Measurements from ENCODE around the gene CD37. TPM values are rescaled to one million over a fixed set of nuclear protein-coding genes. Genes with fewer than 3 reads are reported as not detected.

The CD37 gene
- polyA plus RNA-seq, 1 experiment, result not detected

DNA sequence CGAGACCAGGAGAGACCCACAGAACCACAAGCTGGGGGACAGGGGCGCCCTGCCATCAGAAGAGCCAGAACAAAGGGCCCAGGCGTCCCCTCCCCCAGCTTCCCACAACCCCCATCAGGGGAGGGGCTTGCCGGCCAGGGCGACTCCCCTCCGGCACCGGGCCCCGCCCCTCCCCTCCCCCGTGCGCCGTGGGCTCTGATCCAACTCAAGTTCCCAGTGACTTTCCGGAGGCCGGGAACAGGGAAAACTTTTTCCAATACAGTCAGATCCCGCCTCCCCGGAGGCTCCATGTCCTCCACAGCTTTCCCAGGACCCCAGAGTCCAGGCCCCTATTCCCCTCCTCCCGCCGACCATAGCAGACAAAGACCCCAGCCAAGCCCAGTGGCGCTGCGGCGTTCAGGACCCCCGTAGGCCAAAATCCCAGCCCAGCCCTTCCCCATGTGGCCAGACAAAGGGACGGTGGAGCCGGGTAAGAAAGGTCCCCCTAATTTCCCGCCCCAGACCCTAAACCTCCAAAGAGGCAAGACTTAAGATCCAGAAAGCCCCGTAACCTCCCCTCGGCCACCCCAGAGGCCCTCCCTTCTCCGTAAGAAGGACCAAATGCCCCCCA, 26.3 kb downstream of the CD37 start:
- Histone ChIP-seq H3K9me3 (ENCODE audit: control insufficient read depth, insufficient read depth, low read length) (peaks cover 2% of the 10 kb centered on the region; the same call in 1 of the 2 replicates), H3K4me3 (ENCODE audit: low read depth, low read length) (peak overlapping the region; percentile 92), H3K27me3 (ENCODE audit: control insufficient read depth, insufficient read depth, low read length) (no peaks in the 10 kb centered on the region), H3K27ac (ENCODE audit: low read depth, low read length) (peak overlapping the region; percentile 92)
- DNase-seq (ENCODE audit: low read depth, low spot score), result peak; percentile 66
- ChIA-PET POLR2A (interaction anchor here (0.5 to 1.6 kb wide), 8 partner anchors 9 to 852 kb away, joined by 3 to 10 read pairs (median 4); partner anchors contain the start of gene PIH1D1), CTCF (interaction anchor here (0.6 to 1.7 kb wide), 2 partner anchors 50 to 90 kb away, joined by 4 to 6 read pairs; partner anchors contain the start of gene PIH1D1)
- no peak for TF ChIP-seq CTCF (IDR thresholded peaks at IDR 0.05; ENCODE audit: low read depth, low read length)

- Histone ChIP-seq H3K4me3 (ENCODE audit: low read depth, low read length) (peak within 1 kb of the TSS; percentile 92), H3K9me3 (ENCODE audit: control insufficient read depth, insufficient read depth, low read length) (peaks cover 2% of the 10 kb centered on the region; the same call in 1 of the 2 replicates), H3K27ac (ENCODE audit: low read depth, low read length) (peak within 1 kb of the TSS; percentile 92), H3K27me3 (ENCODE audit: control insufficient read depth, insufficient read depth, low read length) (no peaks in the 10 kb centered on the region)
- ChIA-PET CTCF (interaction anchor here (0.6 to 1.7 kb wide), 5 partner anchors 18 to 137 kb away, joined by 3 to 6 read pairs (median 4); partner anchors contain the start of gene PIH1D1), POLR2A (interaction anchor here (0.6 to 1.6 kb wide), 5 partner anchors 10 to 852 kb away, joined by 3 to 10 read pairs (median 4); no protein-coding TSS in a partner anchor)
- no peak for TF ChIP-seq CTCF (IDR thresholded peaks at IDR 0.05; ENCODE audit: low read depth, low read length)
- no peak for DNase-seq (ENCODE audit: low read depth, low spot score)
These were observed 27.1 kb downstream of the CD37 start, which contains the start of gene TEAD2 for GRCh38 chr19:49362048-49362928. TEAD2 (minus strand) TSS chr19:49362416; CDS start chr19:49360075, 2,341 bp downstream.

GRCh38 chr19:49362929-49363267, 27.7 kb downstream of the CD37 start:
- H3K27me3 ChIP-seq (ENCODE audit: control insufficient read depth, insufficient read depth, low read length), result no peaks in the 10 kb centered on the region
- no peak for DNase-seq (ENCODE audit: low read depth, low spot score)
- peak overlapping the region; percentile 92 for H3K4me3 ChIP-seq (ENCODE audit: low read depth, low read length)
- ChIA-PET POLR2A (interaction anchor here (1.6 kb wide), 1 partner anchor 24 kb away, joined by 10 read pairs; no protein-coding TSS in a partner anchor), CTCF (interaction anchor here (0.9 to 1.7 kb wide), 4 partner anchors 17 to 137 kb away, joined by 3 to 4 read pairs (median 4); partner anchors contain the start of gene PIH1D1)
- TF ChIP-seq CTCF (IDR thresholded peaks at IDR 0.05; ENCODE audit: low read depth, low read length), result no peak
- H3K9me3 ChIP-seq (ENCODE audit: control insufficient read depth, insufficient read depth, low read length), result peaks cover 3% of the 10 kb centered on the region; the same call in 1 of the 2 replicates
- peak overlapping the region; percentile 78 for H3K27ac ChIP-seq (ENCODE audit: low read depth, low read length)

GRCh38 chr19:49363268-49364082, 28.3 kb downstream of the CD37 start, which contains the start of gene DKKL1:
DKKL1 (plus strand) TSS chr19:49363877; CDS start chr19:49363999, 122 bp downstream.
- Histone ChIP-seq H3K4me3 (ENCODE audit: low read depth, low read length) (peak within 1 kb of the TSS; percentile 92), H3K27ac (ENCODE audit: low read depth, low read length) (peak within 1 kb of the TSS; percentile 78), H3K27me3 (ENCODE audit: control insufficient read depth, insufficient read depth, low read length) (no peaks in the 10 kb centered on the region), H3K9me3 (ENCODE audit: control insufficient read depth, insufficient read depth, low read length) (peaks cover 8% of the 10 kb centered on the region; the same call in 1 of the 2 replicates)
- POLR2A ChIA-PET, result interaction anchor here (1.6 kb wide), 1 partner anchor 24 kb away, joined by 10 read pairs; no protein-coding TSS in a partner anchor
- TF ChIP-seq CTCF (IDR thresholded peaks at IDR 0.05; ENCODE audit: low read depth, low read length), result 0 out of 2 replicates have a peak, but pooled peaks have one; percentile 3
- CTCF ChIA-PET, result interaction anchor here (0.6 to 1.7 kb wide), 5 partner anchors 17 to 138 kb away, joined by 3 to 6 read pairs (median 4); partner anchors contain the start of gene PIH1D1
- peak; percentile 98 for DNase-seq (ENCODE audit: low read depth, low spot score)

Measured in AG04450 (cell line).